ENCODE measurements around the gene KATNB1. TPM values are rescaled to one million over a fixed set of nuclear protein-coding genes. Genes with fewer than 3 reads are reported as not detected.
"Not testable (repeated sequence)": the region's sequence is repeated elsewhere in the genome, so short reads cannot be mapped to it uniquely, and the experiment has no call there.

The KATNB1 gene
- polyA plus RNA-seq, 3 donors = 25.4 to 26.5 (median 25.6) TPM

DNA sequence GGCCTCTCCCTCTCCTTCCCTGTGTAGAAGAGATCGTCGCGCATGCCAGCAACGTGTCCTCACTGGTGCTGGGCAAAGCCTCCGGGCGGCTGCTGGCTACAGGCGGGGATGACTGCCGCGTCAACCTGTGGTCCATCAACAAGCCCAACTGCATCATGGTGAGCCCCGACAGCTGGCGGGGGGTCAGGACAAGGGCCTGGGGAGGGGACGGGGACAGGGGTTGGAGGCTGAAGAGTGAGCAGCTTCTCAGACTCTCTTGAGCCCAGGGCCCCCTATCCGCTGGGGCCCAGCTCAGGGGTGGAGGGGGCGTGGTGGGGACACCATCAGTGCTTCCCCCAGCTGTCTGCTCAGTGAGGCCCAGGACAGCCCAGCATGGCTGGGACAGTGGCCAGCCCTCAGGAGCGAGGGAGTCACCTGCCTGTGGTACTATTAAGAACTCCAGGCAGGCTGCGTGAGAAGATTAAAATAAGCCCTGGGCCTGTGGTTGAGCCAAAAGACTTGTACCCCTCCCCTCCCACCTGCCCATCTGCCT lies 6.2 kb downstream of the KATNB1 start:
- DNase-seq = no peak

GRCh38 chr16:57742543-57742942 lies 7.0 kb downstream of the KATNB1 start:
- DNase-seq = no peak

- DNase-seq = no peak
These were observed 7.9 kb downstream of the KATNB1 start for GRCh38 chr16:57743458-57743857.

DNA sequence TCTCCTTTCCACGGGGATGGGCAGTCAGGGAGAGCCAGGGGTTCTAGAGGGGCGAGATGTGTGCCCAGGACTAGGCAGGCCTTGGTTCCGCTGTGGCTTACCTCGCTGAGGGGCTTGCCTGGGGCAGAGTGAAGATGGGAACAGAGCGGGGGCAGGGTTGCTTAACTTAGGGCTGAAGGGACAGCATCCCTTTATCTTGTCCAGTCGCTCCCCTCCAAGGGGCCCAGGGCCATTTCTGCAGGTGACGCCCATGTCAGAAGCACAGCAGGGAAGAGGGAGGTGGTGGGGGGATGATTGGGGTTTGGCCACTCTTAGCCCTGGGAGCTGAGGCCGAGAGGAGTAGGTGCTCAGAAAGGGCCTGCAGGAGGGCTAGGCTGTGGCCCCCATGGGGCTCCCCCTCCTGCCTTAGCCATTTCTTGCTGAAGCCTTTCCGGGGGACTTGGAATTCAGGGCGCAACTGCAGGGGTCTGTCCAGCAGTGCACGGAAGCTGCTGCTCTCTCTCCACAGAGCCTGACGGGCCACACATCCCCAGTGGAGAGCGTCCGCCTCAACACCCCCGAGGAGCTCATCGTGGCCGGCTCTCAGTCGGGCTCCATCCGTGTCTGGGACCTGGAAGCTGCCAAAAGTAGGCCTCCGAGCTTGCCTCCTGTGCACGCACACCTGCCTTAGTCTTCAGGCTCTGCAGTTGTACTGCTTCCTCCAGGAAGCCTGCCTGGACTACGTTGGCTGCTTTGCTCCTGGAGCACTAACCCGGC lies 8.5 kb downstream of the KATNB1 start:
- DNase-seq = no peak

DNA sequence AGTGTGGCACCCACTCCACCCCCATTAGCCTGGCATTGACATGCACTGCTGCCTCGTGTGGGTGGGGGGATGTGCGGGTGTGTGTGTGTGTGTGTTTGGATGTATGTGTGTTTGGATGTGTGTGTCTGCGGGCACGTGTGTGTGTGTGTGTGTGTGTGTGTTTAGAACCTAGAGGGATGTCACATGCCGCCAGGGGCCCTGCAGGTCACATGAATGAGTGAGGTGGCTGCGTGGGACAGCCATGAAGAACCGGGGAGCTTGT lies 9.0 kb downstream of the KATNB1 start:
- DNase-seq = no peak

GRCh38 chr16:57745768-57746167 lies 10.2 kb downstream of the KATNB1 start:
- no peak for DNase-seq

- DNase-seq = not testable (repeated sequence)
These were observed 10.7 kb downstream of the KATNB1 start for GRCh38 chr16:57746316-57746715.

- no peak for DNase-seq
These were observed 11.5 kb downstream of the KATNB1 start for GRCh38 chr16:57747091-57747490.

DNA sequence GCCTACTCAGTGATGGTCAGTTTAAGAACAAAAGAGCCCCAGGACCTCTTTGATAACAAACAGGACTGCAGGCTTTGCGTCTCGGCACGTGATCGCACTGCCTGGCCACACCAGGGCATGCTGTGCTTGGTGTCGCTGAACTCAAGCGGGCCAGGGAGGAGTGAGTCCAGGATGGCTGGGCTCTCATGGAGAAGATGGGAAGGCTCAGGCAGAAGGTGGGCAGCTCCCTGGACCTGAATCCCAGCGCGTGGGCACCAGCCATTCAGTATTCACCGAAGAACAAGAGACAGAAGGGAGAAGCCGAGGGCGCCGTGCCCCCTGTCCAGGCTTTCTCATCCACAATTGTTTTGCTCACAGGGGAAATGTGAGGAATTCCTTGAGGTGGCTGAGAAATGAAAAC lies 11.9 kb downstream of the KATNB1 start:
- DNase-seq = no peak

DNA sequence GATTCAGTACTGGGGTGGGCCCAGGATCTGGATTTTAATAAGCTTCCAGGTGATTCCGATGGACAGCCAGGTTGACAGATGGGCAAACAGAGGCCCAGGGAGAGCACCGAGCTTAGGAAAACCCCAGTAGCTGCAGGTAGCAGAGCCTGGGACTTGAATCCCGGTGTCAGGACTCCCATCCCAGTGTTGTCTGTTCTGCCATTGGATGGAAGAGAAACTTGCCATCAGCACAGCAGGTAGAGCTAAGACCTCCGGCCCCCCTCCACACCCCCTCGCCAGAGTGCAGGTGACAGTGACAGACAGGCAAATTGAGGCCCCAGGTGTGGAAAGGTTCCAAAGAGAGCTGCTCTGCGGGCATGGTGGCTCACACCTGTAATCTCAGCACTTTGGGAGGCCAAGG lies 12.4 kb downstream of the KATNB1 start:
- DNase-seq = no peak

DNA sequence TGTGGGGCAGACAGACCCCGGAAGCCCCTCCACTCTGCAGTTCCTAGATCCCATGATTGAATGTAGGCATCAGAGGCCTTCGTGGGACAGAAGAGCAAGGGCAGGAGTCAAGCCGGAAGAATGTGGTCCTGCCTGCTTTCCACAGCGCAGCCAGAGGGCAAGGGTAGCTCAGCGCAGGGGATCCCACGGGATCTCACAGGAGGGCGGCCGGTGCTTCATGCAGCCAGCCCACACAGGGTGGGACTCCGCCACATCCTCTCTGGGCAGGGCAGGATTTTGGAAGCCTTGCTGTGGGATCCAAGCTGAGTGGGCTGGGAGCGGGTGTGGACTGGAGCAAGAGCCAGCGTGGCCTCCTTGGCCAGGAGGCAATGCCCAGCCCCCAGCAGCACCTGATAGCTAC lies 13.0 kb downstream of the KATNB1 start:
- no peak for DNase-seq

DNA sequence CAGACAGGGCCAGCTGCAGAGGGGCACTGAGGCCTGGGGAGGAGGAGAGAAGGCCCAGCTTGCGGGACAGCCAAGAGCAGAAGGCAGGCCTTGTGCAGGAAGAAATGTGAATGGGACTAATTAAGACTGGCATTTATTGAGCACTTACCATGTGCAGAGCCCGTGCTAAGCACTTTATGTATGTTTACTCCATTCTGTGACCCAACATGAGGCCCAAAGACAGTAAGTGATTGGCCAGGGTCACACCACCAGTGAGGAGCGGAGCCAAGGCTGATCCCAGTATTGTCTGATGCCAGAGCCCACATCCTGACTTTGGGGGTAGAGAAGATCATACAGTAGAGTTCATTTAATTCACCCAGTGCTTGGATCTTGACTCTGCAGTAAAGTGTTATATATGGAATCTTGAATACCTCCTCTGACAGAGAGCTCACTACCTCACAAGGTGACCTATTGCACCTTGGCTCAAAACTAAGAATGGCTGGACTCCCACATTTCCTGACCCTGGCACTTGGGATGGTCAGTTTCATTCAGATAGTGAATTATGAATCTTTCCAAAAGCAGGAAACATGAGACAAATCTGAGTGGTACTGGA lies 13.6 kb downstream of the KATNB1 start:
- DNase-seq = no peak

- no peak for DNase-seq
These were observed 14.4 kb downstream of the KATNB1 start for GRCh38 chr16:57749856-57750452.

GRCh38 chr16:57750796-57751538 lies 15.4 kb downstream of the KATNB1 start:
- DNase-seq = no peak

DNA sequence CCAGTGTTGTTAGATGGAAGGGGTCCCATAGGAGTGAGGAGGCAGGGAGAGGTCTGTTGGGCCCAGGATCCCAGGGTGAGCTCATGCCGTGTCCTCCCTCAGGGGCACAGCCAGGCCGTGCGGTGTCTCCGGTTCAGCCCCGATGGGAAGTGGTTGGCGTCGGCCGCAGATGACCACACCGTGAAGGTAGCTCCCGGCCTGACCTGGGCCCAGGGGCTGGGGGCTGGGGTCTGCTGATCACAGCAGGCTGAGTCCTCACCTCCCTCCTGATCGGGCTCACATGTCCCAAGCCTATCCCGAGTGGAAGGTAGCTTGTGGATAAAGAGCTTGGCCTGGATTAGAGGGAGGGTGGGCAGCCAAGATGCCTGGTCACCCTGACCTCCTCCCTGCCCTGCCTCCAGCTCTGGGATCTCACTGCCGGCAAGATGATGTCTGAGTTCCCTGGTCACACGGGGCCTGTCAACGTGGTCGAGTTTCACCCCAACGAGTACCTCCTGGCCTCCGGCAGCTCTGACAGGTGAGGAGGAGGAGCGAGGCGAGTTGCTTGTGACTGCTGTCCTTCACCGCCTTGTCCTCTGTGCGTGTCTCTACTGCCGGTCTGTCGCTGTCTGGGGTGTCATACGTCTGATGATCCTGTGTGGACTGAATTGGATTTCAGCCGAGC lies 16.1 kb downstream of the KATNB1 start:
- DNase-seq = no peak

DNA sequence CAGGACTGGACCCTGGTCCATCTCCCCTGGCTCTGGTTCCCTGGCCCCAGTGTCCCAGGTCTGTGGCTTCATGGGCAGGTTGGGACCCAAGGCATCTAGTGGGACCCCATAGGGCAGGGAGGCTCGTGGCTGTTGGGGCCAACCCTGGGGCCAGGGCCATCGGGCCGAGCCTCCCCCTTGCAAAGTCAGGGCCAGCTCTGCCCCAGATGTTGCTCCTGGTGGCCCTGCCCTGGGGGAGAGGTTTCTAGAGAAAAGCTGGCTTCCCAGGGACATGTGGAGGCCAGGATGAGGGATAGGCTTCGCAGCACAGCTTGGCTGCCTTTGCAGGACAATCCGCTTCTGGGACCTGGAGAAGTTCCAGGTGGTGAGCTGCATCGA lies 16.6 kb downstream of the KATNB1 start:
- no peak for DNase-seq

GRCh38 chr16:57752581-57753447 lies 17.2 kb downstream of the KATNB1 start:
- no peak for DNase-seq

DNA sequence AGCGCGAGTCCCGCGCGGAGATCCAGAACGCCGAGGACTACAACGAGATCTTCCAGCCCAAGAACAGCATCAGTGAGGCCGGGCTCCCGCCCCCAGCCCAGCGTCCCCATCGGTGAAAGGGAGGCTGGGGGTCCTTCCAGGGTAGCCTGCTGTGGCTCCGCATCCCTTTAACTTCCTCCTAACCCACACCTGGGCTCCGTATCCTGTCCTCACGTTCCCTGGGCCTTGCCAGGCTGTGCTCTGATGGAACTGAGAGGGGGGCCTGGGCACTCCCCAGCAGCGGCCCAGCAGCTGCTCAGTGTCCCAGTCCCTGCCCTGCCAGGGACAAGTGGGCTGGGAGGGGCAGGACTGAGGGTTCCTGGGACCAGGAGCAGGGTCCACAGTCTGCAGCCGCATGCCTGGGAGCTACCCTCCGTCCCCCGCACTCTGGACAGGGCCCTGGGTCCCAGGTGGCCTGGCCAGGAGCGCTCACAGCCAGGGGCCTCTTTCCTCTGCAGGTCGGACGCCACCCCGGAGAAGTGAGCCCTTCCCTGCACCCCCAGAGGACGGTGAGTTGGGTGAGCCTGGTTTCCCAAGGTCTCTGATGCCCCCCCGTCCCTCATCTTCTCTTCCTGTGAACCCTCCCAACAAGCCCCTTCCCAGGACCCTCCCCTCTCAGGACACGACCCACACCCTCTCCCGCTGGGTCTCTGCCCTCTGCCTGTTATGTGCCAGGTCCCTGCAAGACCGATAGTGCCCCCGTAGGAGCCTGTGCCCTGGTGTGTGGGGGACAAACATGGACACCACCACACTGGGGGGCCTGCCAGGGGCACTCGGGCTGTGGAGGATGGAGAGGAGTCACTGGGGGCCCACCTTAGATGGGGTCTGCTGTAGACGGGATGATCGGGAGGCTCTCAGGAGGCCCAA lies 18.1 kb downstream of the KATNB1 start:
- no peak for DNase-seq

GRCh38 chr16:57754354-57755060 lies 18.9 kb downstream of the KATNB1 start:
- no peak for DNase-seq
